PC-3 (cell line): ENCODE data around the gene LRRC10. TPM values are rescaled to one million over a fixed set of nuclear protein-coding genes. Genes with fewer than 3 reads are reported as not detected.

Source experiments
- ATAC-seq: fragments of 200-7000 bp; cut with Tn5 transposase; 2 replicates; pipeline ENCODE4 v1.9.1; 2020; ENCODE audit warnings: mild to moderate bottlenecking, moderate library complexity
- BruUV-seq: library from RNA; stranded (reverse); fragments of 400-500 nt; replicated peaks from 2 replicates; lab custom pipeline; 2021; lab: Mats Ljungman, UMichigan
- CTCF ChIA-PET: fragments of 300-600 bp; sonication (Branson Sonifier 250); formaldehyde crosslinking; loops from one replicate; lab custom pipeline; 2022; ENCODE audit warnings: antibody characterized with exemption; lab: Charles Lee
- POLR2A ChIA-PET: fragments of 300-600 bp; sonication (Branson Sonifier 250); formaldehyde crosslinking; loops from one replicate; lab custom pipeline; 2022; ENCODE audit warnings: antibody characterized with exemption; ENCODE audit not compliant: unreplicated experiment; lab: Charles Lee
- DNase-seq: peaks from one replicate; pipeline ENCODE4 v3.0.0-alpha.2; 2015
- H2AFZ ChIP-seq: fragments of 300-600 bp; sonication (generic); 2 replicates; pipeline ENCODE4 v1.6.0; 2016; ENCODE audit warnings: antibody characterized with exemption, low read length
- H3F3A ChIP-seq: fragments of 300-600 bp; sonication (generic); one replicate; pipeline ENCODE4 v1.6.0; 2017; ENCODE audit warnings: antibody characterized with exemption, low read length, control low read depth, mild to moderate bottlenecking; ENCODE audit not compliant: unreplicated experiment
- H3K27ac ChIP-seq: fragments of 300-600 bp; sonication (generic); 2 replicates; pipeline ENCODE4 v1.5.1; 2016; ENCODE audit warnings: mild to moderate bottlenecking, low read length
- H3K27me3 ChIP-seq: fragments of 300-600 bp; sonication (generic); 2 replicates; pipeline ENCODE4 v1.6.1; 2016; ENCODE audit warnings: low read length, mixed read lengths
- H3K36me3 ChIP-seq: fragments of 300-600 bp; sonication (generic); 2 replicates; pipeline ENCODE4 v1.6.1; 2016; ENCODE audit warnings: low read depth, mixed run types, low read length, mixed read lengths
- H3K4me1 ChIP-seq: fragments of 300-600 bp; sonication (generic); 2 replicates; pipeline ENCODE4 v1.5.1; 2016; ENCODE audit warnings: low read length; ENCODE audit not compliant: insufficient read depth
- H3K4me2 ChIP-seq: fragments of 300-600 bp; sonication (generic); 2 replicates; pipeline ENCODE4 v1.6.0; 2016; ENCODE audit warnings: low read length
- H3K4me3 ChIP-seq: fragments of 300-600 bp; sonication (generic); 2 replicates; pipeline ENCODE4 v1.5.1; 2016; ENCODE audit warnings: mild to moderate bottlenecking, low read length, mixed read lengths
- H3K79me2 ChIP-seq: fragments of 300-600 bp; sonication (generic); 2 replicates; pipeline ENCODE4 v1.6.1; 2017; ENCODE audit warnings: low read length, mixed read lengths
- H3K9ac ChIP-seq: fragments of 300-600 bp; sonication (generic); 2 replicates; pipeline ENCODE4 v1.6.0; 2016; ENCODE audit warnings: mild to moderate bottlenecking, low read length
- H3K9me2 ChIP-seq: fragments of 300-600 bp; sonication (generic); replicated peaks from 2 replicates; pipeline ENCODE4 v1.6.1; 2016; ENCODE audit warnings: mixed run types, low read length, mixed read lengths
- H3K9me3 ChIP-seq: fragments of 300-600 bp; sonication (generic); 2 replicates; pipeline ENCODE4 v1.6.1; 2016; ENCODE audit warnings: low read length, mixed read lengths
- H4K20me1 ChIP-seq: fragments of 300-600 bp; sonication (generic); 2 replicates; pipeline ENCODE4 v1.6.1; 2016; ENCODE audit warnings: low read length, mixed read lengths
- EZH2 ChIP-seq: fragments of 300-600 bp; sonication (generic); IDR thresholded peaks from one replicate; pipeline ENCODE4 v1.6.1; 2017; ENCODE audit warnings: antibody characterized with exemption, mild to moderate bottlenecking, low read length; ENCODE audit not compliant: unreplicated experiment
- EZH2phosphoT487 ChIP-seq: fragments of 300-600 bp; sonication (generic); IDR thresholded peaks from 2 replicates; pipeline ENCODE4 v1.6.1; 2018; ENCODE audit warnings: mild to moderate bottlenecking, antibody characterized with exemption, low read length, borderline replicate concordance
- intact Hi-C: fragments of 100-400 bp; cut with micrococcal nuclease; formaldehyde crosslinking; loops from 2 replicates; pipeline ENCODE4 v1.9.0; 2023
- total RNA-seq: library from RNA; depleted of rRNA; stranded (reverse); fragments of >200 nt; gene quantifications from 2 replicates; pipeline ENCODE4 v1.2.3, GENCODE V29; 2014
- TF ChIP-seq, protein P1 (sequence below): fragments of 300-600 bp; sonication (generic); conservative IDR thresholded peaks from 2 replicates; pipeline ENCODE4 v1.5.1; 2017; ENCODE audit warnings: antibody characterized with exemption, low read depth, mild to moderate bottlenecking, low read length

Gene LRRC10
- total RNA-seq, 1 experiment from 2014 or later = not detected

DNA sequence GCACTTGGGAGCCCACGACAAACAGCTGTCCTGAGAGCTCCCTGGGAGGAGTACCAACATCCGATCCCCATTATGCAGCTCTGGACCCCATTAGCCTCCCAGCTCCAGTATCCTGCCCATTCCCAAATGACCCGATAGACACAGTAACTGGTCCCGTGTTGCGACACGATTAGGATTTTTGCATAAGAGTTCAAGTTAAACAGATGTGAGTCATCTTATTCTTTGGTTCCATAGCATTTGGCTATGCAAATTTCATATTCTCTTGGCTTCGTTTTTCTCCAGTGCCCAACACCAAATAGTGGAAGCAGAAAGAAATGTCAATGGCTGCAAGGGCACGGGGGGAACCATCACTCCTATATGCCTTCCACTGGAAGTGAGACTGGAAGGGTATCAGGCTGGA, 43.0 kb upstream of the LRRC10 start:
- ChIA-PET CTCF (no interaction called here), POLR2A (no interaction called here)
- intact Hi-C loops = no loop called here
- Histone ChIP-seq H3K79me2 (no peaks in the 10 kb centered on the region), H3K9ac (no peak overlapping the region), H4K20me1 (no peaks in the 10 kb centered on the region), H3K27ac (no peak overlapping the region), H3K9me2 (no peaks in the 10 kb centered on the region), H3K4me3 (no peak overlapping the region), H3K9me3 (no peaks in the 10 kb centered on the region), H3K36me3 (no peaks in the 10 kb centered on the region), H3K4me1 (no peaks in the 10 kb centered on the region), H2AFZ (no peak overlapping the region), H3K27me3 (no peaks in the 10 kb centered on the region), H3F3A (no peaks in the 10 kb centered on the region), H3K4me2 (no peak overlapping the region)
- TF ChIP-seq EZH2 = no peak
- TF ChIP-seq, protein P1, sequence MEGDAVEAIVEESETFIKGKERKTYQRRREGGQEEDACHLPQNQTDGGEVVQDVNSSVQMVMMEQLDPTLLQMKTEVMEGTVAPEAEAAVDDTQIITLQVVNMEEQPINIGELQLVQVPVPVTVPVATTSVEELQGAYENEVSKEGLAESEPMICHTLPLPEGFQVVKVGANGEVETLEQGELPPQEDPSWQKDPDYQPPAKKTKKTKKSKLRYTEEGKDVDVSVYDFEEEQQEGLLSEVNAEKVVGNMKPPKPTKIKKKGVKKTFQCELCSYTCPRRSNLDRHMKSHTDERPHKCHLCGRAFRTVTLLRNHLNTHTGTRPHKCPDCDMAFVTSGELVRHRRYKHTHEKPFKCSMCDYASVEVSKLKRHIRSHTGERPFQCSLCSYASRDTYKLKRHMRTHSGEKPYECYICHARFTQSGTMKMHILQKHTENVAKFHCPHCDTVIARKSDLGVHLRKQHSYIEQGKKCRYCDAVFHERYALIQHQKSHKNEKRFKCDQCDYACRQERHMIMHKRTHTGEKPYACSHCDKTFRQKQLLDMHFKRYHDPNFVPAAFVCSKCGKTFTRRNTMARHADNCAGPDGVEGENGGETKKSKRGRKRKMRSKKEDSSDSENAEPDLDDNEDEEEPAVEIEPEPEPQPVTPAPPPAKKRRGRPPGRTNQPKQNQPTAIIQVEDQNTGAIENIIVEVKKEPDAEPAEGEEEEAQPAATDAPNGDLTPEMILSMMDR = no peak
- no peak for TF ChIP-seq EZH2phosphoT487
- BruUV-seq = no TSS peak
- no peak for ATAC-seq
- no peak for DNase-seq

DNA sequence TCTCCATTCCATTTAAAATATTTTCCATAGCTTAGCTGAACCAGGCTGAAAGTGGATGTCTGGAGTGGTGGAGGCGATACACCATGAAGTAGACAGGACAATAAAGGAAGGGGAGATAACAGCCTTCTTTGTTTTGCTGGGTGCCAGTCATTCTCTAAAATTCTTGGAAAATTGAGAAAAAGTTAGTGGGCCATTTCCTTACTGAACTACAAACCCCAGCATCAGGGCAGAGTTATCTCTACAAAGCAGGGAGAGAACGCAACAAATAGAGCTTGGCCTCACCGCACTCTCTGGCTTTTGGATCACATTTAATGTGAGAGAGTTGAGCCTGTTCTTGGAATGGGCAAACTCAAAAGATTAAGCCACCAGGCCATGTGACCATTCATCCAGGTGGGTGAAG, 41.2 kb upstream of the LRRC10 start:
- no peak overlapping the region for H3K9ac ChIP-seq
- intact Hi-C loops = no loop called here
- CTCF ChIA-PET = no interaction called here
- no peaks in the 10 kb centered on the region for H3K9me2 ChIP-seq
- no peak overlapping the region for H3K4me3 ChIP-seq
- TF ChIP-seq, protein P1 = no peak
- TF ChIP-seq EZH2phosphoT487 (no peak), EZH2 (no peak)
- no peaks in the 10 kb centered on the region for H3K4me1 ChIP-seq
- BruUV-seq = no TSS peak
- POLR2A ChIA-PET = no interaction called here
- H3K27me3 ChIP-seq = no peaks in the 10 kb centered on the region
- ATAC-seq (no peak), DNase-seq (no peak)
- no peaks in the 10 kb centered on the region for H3K9me3 ChIP-seq
- no peak overlapping the region for H3K4me2 ChIP-seq
- no peaks in the 10 kb centered on the region for H3K79me2 ChIP-seq
- H3F3A ChIP-seq = no peaks in the 10 kb centered on the region
- no peak overlapping the region for H3K27ac ChIP-seq
- no peaks in the 10 kb centered on the region for H4K20me1 ChIP-seq
- no peaks in the 10 kb centered on the region for H3K36me3 ChIP-seq
- no peak overlapping the region for H2AFZ ChIP-seq

DNA sequence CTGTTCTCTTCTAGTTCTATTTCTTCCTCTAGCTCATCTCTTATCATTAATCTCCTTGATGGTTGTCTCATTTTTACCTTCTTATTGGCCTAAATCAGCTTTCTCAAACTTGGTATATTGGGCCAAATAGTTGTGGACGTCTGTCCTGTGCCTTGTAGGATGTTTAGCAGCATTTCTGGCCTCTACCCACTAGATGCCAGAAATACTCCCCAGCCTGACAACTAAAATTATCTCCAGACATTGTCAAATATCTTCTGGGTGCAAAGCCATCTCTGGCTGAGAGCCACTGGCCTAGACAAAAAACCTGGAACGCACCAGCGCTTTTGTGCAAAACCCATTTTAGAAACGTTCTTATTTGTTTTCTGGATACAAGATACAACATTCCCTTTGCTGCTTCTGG, 38.8 kb upstream of the LRRC10 start:
- CTCF ChIA-PET = interaction anchor here (0.6 kb wide), 1 partner anchor 48 kb away, joined by 9 read pairs; no protein-coding TSS in a partner anchor
- no peak overlapping the region for H2AFZ ChIP-seq
- H3K36me3 ChIP-seq = no peaks in the 10 kb centered on the region
- no peak overlapping the region for H3K27ac ChIP-seq
- H3K27me3 ChIP-seq = no peaks in the 10 kb centered on the region
- H3K9me3 ChIP-seq = no peaks in the 10 kb centered on the region
- H3K9me2 ChIP-seq = no peaks in the 10 kb centered on the region
- intact Hi-C loops = no loop called here
- H3K9ac ChIP-seq = no peak overlapping the region
- H3K4me3 ChIP-seq = no peak overlapping the region
- DNase-seq (no peak), ATAC-seq (no peak)
- no peak overlapping the region for H3K4me2 ChIP-seq
- H3K79me2 ChIP-seq = no peaks in the 10 kb centered on the region
- POLR2A ChIA-PET = interaction anchor here (0.6 kb wide), 1 partner anchor 179 kb away, joined by 3 read pairs; the partner anchor contains the start of gene FRS2
- no peaks in the 10 kb centered on the region for H3F3A ChIP-seq
- TF ChIP-seq EZH2 (no peak), EZH2phosphoT487 (no peak)
- TF ChIP-seq, protein P1 = no peak
- BruUV-seq = no TSS peak
- no peaks in the 10 kb centered on the region for H4K20me1 ChIP-seq
- no peaks in the 10 kb centered on the region for H3K4me1 ChIP-seq
